ENCODE results near the gene NUP153.
"Not testable (repeated sequence)": the region's sequence is repeated elsewhere in the genome, so short reads cannot be mapped to it uniquely, and the experiment has no call there.

NUP153 gene

DNA sequence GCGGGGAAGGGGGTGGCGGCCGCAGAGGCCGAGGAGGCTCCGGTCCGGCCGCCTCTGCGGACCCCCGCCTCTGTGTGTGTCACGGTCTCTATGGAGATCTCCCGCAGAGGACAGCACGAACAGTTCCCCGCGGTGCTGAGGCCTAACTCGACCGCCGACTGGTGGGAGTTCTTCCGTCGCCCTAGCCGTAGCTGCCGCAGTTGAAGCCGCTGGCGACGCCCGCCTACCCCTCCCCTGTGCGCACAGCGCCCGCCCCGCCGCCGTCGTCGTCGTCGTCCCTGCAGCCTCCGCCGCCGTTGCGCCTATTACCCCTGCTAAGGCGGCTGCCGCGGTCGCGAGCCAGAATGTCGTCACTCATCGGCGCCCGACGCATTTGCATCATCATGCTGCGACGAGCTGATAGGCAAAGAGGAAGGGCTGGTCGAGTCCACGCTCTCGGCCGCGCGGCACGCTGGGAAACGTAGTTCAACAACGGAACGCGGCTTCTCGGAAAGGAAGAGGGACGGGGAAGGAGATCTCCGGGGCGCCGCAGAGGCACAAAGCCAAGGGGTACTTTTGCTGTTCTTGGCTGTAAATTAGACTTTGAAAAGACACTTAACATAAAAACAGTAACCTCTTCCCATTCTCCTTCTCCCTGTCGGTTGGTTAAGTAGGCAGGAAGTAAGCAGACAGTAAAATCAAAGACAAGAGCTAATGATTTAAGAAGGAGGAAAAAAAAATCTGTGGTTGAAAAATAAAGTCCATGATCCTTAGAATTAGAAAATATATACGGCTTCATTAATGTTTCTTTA, at the start of gene NUP153:
Gene NUP153 (minus strand): TSS at position 346 of the 791 bp plus-strand sequence. CDS start 538 bp downstream, outside the sequence.
- DNase-seq = peak; percentile 100

DNA sequence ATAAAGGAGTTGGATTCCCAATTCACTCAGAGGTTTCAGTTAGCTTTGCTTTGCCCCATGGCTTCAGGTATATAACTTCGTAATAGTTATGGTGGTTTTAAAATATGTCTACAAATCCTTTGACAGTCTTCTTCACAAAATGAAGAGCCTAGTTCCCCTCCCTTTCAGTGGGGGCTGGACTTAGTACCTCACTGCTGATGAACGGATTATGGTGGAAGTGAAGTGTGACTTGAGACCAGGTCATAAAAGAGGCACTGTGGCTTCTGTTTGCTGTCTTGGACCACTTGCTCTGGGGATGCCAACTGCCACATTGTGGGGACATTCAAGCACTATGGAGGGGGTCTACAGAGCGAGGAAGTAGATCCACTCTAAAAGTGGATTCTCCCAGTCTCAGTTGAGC, 47.5 kb upstream of the NUP153 start:
- no peak for DNase-seq

DNA sequence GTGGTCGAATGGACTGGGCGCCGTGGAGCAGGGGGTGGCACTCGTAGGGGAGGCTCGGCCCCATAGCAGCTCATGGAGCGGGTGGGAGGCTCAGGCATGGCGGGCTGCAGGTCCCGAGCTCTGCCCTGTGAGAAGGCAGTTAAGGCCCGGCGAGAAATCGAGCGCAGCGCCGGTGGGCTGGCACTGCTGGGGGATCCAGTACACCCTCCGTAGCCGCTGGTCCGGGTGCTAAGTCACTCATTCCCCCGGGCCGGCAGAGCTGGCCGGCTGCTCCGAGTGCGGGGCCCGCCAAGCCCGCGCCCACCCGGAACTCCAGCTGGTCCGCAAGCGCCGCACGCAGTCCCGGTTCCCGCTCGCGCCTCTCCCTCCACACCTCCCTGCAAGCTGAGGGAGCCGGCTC, 38.6 kb upstream of the NUP153 start:
- not testable (repeated sequence) for DNase-seq

DNA sequence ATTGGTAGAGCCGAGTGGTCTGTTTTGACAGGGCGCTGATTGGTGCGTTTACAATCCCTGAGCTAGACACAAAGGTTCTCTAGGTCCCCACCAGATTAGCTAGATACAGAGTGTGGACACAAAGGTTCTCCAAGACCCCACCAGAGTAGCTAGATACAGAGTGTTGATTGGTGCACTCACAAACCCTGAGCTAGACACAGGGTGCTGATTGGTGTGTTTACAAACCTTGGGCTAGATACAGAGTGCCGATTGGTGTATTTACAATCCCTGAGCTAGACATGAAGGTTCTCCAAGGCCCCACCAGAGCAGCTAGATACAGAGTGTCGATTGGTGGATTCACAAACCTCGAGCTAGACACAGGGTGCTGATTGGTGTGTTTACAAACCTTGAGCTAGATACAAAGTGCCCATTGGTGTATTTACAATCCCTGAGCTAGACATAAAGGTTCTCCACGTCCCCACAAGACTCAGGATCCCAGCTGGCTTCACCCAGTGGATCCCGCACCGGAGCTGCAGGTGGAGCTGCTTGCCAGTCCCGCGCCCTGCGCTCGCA, 38.1 kb upstream of the NUP153 start:
- not testable (repeated sequence) for DNase-seq

DNA sequence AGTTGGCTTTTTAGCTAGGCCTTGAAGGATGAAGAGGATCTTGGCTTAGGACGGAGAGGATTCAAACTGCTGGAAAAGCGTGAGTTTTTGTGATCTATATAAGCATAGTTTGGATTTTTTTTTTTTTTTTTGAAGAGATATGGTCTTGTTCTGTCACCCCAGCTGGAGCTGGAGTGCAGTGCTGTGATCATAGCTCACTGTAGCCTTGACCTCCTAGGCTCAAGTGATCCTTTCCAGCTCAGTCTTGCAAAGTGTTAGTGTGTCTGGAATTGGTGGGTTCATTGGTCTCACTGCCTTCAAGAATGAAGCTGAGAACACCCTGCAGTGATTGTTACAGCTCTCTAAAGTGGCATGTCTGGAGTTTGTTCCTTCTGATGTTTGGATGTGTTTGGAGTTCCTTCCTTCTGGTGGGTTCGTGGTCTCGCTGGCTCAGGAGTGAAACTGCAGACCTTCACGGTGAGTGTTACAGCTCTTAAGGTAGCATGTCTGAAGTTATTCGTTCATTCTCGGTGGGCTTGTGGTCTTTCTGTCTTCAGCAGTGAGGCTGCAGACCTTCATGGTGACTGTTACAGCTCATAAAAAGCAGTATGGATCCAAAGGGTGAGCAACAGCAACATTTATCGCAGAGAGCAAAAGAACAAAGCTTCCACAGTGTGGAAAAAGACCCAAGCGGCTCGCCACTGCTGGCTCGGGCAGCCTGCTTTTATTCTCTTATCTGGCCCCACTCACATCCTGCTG, 37.5 kb upstream of the NUP153 start:
- no peak for DNase-seq

DNA sequence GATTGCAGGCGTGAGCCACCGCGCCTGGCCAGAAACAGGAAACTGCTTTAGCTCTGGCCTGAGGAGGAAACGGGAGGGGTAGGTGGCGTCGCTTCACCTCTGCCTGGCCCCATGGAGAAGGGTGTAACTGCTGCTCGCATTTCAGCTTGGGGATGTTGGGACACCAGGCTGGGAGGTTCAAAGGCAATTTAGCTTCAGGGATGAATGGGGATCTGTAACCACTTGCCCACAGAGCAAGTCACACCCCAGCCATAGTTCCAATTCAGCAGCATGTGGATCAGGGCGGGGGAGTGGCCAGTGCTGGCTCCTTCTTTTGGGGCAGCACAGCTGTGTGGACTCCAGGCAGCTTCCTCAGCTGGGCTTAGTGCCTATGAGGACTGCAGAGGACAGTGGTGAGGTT, 34.8 kb upstream of the NUP153 start:
- no peak for DNase-seq

DNA sequence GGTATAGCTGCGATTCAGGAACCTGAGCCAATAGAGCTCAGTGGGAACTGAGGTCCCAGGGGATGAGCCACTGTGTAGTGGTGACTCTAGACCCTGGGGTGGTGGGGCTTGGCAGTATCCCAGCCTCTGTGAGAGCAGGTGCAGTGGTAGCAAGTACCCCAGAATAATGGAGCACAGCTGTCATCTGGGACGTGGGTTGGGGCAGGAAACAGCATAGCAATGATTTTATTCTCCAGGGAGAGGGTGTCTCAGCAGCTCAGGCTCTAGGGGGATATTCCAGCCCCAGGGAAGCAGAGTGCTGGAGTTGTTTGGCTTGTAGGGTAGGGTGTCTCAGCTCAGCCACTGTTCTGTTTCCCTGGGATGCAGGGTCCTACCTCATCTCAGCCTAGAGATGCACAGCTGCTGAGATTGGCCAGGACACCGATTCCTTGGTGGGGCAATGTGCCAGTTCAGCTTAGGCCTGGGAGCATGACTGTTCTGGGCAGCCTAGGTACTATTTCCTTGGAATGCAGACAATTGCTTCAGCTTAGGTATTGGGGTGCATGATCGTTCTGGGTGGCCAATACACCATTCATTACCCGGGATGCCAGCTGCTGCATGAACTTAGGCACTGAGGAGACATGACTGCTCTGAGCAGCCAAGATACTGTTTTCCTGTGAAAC, 34.0 kb upstream of the NUP153 start:
- DNase-seq = no peak

DNA sequence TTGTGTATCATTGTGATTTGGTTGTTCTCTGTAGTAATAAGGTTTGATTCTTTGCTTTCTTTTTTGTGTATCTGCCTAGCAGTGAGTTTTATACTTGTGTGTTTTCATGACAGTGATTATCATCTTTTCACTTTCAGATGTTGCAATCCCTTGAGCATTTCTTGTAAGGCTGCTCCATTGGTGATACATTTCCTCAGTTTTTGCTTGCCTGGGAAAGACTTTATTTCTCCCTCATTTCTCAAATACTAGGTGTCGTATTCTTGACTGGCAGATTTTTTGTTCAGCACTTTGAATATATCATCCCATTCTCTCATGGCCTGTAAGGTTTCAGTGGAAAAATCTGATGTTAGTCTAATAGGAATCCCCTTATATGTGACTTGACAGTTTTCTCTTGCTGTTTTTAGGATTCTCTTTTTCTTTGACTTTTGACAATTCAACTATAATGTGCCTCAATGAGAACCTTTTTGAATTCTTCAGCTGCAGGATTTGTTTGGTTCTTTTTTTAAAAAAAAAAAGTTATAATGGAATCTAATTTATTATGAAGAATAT, 31.1 kb upstream of the NUP153 start:
- no peak for DNase-seq

DNA sequence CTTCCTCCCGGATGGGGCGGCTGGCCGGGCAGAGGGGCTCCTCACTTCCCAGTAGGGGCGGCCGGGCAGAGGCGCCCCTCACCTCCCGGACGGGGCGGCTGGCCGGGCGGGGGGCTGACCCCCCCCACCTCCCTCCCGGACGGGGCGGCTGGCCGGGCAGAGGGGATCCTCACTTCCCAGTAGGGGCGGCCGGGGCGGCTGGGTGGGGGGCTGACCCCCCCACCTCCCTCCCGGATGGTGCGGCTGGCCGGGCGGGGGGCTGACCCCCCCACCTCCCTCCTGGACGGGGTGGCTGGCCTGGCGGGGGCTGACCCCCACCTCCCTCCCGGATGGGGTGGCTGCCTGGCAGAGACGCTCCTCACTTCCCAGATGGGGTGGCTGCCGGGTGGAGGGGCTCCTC, 28.6 kb upstream of the NUP153 start:
- not testable (repeated sequence) for DNase-seq

DNA sequence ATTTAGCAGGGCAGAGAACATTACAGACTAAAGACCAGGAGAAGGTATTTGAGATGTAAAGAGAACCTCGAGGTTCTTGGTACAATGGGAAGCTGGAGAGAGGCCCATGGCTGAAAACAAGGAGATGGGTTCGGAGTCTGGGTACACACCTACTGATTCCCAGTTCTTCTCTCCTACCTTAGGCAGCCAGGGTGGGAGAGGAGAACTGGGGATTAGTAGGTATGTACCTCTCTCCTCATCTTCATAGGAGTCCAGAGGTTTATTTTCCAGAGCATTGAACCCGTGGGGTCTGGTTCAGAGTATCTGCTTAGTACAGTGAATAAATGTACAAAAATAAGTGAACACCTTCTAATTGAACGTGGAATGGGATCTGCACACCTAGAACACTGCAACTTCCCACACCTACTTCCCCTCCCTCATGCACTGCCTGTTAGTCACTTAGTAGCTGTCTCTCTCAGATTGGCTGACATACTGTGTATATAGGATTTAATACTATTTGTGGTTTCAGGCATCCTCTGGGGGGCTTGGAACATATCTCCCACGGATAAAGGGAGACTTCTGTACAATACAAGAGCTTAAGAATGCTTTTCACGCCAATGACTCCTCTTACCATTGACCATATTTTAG, 23.5 kb upstream of the NUP153 start:
- DNase-seq = no peak

DNA sequence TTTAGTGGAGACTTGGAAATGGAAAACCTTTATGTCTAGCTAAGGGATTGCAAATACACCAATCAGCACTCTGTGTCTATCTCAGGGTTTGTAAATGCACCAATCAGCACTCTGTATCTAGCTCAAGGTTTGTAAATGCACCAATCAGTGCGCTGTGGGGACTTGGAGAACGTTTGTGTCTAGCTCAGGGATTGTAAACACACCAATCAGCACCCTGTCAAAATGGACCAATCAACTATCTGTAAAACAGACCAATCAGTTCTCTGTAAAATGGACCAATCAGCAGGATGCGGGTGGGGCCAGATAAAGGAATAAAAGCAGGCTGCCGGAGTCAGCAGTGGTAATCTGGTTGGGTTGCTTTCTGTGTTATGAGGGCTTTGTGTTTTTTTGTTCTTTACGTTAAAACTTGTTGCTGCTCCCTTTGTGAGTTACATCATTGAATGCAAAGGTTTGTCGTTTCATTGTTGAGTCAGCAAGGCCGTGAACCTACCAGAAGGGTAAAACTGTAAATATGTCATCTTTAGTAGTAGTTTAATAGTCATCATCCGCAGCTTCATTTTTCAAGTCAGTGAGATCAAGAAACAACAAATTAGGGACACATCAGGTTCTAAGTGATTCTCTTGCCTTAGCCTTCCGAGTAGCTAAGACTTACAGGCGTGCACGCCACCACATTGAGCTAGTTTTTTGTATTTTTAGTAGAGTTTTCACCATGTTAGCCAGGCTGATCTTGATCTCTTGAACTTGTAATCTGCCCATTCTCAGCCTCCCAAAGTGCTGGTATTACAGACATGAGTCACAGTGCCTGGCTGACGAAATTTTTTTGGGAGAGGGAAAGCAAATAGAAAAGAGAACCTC, 22.7 kb upstream of the NUP153 start:
- DNase-seq = no peak

DNA sequence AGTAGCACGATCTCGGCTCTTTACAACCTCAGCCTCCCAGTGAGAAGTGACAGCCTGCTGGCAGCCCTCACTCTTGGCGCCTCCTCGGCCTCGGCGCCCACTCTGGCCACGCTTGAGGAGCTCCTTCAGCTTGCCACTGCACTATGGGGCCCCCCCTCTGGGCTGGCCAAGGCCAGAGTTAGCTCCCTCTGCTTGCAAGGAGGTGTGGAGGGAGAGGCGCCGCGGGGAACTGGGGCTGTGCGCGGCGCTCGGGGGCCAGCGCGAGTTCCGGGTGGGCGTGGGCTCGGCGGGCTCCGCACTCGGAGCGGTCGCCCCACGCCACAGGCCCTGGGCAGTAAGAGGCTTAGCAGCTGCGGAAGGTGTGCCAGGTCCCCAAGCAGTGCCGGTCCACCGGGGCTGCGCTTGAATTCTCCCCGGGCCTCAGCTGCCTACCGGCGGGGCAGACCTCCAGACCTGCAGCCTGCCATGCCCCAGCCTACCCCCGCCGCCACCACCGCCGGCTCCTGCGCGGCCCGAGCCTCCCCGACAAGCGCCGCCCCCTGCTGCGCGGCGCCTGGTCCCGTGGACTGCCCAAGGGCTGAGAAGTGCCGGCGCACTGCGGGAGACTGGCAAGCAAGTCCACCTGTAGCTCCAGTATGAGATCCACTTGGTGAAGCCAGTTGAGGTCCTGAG, 22.0 kb upstream of the NUP153 start:
- no peak for DNase-seq

DNA sequence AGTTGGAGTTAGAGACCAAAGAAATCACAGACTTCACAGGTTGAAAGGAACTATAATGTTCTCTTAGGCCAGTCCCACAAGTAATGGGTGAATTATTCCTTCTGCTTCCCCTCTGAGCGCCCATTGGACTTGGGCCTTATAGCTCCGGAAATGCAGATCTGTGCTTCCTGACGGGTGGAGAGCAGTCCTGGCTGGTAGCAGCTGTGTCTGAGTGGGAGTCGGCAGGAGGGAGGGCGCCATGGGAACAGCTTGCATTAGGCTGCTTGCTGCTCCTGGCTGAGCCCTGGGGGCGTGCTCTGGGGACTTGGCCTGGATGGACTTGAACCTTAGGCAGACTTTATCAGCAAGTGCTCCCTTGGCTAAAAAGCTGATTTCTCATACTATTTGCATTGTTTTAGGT, 18.4 kb upstream of the NUP153 start:
- no peak for DNase-seq

DNA sequence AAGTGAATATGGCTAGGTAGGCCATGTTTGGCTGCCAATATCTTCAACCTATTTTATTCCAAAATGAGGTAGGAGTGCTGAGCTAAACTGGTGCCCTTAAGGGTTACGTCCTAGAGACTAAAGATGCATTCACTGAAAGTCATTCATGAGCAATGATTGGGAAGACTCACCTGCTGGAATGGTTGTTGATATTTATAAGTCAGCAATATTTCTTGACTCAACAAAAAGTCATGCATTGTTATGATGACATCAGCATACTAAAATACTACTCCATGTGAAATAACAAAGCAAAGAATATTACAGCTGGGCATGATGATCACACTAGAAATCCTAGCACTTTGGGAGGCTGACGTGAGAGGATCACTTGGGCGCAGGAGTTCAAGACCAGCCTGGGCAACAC, 17.6 kb upstream of the NUP153 start:
- no peak for DNase-seq

DNA sequence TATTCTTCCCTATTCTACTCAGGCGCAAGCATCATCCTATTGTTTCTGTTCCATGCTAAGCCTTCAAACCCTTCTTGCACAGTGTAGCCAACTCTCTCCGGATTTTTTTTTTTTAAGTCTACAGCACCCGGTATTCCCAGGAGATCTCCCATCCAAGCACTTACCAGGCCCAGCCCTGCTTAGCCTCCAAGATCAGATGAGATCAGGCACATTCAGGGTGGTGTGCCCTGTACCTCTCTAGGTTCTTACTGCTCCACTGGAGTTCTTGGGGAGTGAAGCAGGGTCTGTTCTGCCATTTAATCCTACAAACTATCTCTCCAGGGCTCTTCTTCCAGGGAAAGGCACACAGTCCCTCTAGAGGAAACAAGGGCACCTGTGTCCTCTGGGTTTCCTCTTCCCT, 14.9 kb upstream of the NUP153 start:
- no peak for DNase-seq

DNA sequence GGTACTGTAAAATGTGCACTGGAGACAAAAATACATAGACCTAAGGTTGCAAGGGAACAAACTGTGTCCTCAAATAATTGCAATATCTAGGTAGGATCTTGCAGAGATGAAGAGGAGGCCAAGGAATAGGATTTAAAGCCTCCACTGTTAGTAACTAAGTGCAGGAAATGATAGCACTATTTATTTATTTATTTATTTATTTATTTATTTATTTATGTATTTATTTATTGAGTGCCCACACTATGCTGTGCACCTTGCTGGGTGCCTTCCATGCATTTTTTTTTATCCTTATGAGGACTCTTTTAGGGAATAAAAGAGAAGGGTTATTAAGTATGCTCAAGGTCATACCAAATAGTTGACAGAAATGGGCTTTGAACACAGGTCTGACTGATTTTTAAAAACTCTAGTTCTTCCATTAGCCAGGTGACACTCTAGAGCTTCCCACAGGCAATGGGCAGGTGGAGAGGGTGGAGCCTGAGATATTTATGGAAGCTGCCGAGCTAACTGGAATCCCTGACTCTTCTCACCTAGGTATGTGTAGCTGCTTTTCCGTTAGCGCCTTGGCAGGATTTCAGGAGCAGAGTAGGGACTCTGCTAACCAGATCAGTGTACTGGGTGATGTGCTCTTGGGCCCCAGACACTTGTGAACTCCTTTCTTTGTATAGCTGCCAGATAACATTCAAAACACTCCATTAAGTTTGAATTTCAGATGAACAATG, 12.8 kb upstream of the NUP153 start:
- DNase-seq = no peak

DNA sequence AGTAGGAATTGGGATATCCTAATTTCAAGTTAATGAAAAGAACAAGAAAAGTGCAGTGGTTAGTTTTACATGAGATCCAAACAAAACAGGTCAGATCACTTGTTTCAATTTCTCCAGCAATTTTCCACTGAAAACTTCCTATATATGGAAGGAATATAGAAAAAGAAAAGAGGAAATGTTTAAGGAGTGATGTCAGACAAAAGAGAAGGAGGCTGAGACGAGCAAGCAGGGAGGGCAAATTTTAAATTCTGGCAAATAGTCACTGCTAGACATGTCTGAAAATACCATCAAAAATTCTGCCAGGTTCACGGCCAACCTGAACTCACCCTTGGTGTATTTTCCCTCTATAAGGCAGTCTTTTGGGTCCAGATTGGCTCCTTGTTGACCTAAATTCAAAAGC, 9.5 kb upstream of the NUP153 start:
- no peak for DNase-seq

DNA sequence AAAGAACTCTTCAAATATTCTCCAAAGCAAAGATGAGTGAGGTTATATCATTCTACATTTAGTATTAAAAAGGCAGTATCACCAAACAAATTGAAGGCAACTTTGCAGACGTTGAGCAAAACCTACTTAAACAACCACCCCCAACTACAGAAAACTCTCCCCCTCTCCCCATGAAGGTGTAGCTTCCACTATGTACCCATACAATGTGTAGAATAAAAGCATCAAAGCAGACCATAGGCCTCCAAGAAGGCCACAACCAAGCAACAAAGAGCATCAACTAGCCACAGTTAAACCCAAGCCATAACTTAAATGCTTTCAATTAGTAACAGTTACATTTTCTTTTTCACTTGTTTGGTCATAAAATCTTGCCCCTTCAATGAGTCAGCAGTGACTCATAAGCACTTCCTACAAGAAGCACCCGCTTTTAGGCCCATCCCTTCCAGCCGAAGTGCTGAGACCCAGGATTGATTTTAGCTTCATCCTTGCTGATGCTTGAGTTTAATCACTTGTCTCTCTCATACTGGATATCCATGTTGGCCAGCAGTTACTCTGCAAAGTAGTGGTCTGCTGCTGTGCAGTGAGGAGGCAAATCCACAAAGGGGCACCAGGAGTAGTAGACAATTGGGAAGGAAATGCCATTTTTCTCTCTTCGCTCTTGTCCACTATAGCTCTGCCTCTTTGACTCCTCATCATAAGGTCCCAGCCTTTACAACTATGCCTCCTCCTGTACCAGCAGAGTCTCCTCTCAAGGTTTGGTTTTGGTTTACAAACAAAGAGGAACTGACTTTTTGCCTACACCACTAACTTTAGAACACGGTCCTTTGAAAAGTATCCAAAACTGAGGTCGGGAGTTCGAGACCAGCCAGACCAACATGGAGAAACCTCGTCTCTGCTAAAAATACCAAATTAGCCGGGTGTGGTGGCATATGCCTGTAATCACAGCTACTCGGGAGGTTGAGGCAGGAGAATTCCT, 8.4 kb upstream of the NUP153 start:
- DNase-seq = peak; percentile 36 to 43

DNA sequence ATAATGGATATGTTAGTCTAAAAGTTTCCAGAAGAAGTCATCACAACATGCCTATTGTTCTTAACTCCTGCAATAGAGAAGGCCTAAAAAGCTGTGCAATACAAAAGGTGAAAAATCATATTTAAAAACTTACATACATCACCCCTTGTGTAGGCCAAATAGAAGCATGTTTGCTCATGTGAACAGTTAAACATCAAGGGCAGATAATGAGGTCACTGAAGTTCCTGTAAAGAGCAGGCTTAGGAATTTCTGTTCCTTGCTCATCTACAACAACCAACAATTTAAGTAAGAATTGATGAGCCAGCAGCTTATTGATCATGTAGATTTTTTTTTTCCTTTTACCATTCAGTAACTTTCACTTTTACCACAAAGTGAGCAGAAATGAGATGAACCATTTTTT, 7.5 kb upstream of the NUP153 start:
- DNase-seq = no peak

Data from activated CD4-positive, alpha-beta T cell treated with anti-CD3 and anti-CD28 coated beads, Interleukin-2, amount 50 U/mL, for 48 hours (primary cell).